HEK293 (cell line): ENCODE data around the gene PDGFC.

ENCODE experiments used
- CTCF ChIA-PET: fragments of 350-600 bp; formaldehyde crosslinking; extraction: SDS; loops from one replicate; lab custom pipeline; 2021; ENCODE audit warnings: antibody characterized with exemption; lab: Yijun Ruan, JAX
- POLR2A ChIA-PET: fragments of 300-600 bp; formaldehyde crosslinking; extraction: SDS; loops from one replicate; lab custom pipeline; 2020; ENCODE audit warnings: antibody characterized with exemption, inconsistent platforms; lab: Yijun Ruan, JAX
- H3K27ac ChIP-seq: fragments of 200-500 bp; sonication (Bioruptor generic); 2 replicates; pipeline ENCODE4 v1.5.1; 2014; ENCODE audit warnings: low read depth, low read length, control low read depth, inconsistent platforms; ENCODE audit errors: extremely low read depth
- H3K36me3 ChIP-seq, 2 experiments: fragments of 200-500 bp in 1 of 2; sonication (Bioruptor generic) in 1 of 2; 1 replicate in 1 of 2; 2 replicates in 1 of 2; pipeline ENCODE4 v1.5.1; 2014 to 2017; ENCODE audit warnings: inconsistent platforms in 2 of 2, low read length in 2 of 2; ENCODE audit not compliant: control insufficient read depth in 2 of 2, insufficient read depth in 1 of 2
- H3K4me1 ChIP-seq: fragments of 200-500 bp; sonication (Bioruptor generic); 2 replicates; pipeline ENCODE4 v1.5.1; 2014; ENCODE audit warnings: mild to moderate bottlenecking, low read length, inconsistent platforms; ENCODE audit not compliant: control insufficient read depth, insufficient read depth
- H3K4me3 ChIP-seq: 2 replicates; pipeline ENCODE4 v1.5.1; 2011; ENCODE audit warnings: low read depth, mild to moderate bottlenecking, control low read depth, low read length, moderate library complexity
- H3K9me3 ChIP-seq: fragments of 200-500 bp; sonication (Bioruptor generic); 2 replicates; pipeline ENCODE4 v1.5.1; 2014; ENCODE audit warnings: low read depth, low read length, inconsistent platforms; ENCODE audit not compliant: control insufficient read depth, insufficient read depth
- MYNN ChIP-seq: fragments of 450-650 bp; formaldehyde crosslinking; IDR thresholded peaks from 2 replicates; pipeline ENCODE4 v1.5.1; 2016; ENCODE audit warnings: missing biosample characterization, missing genetic modification characterization, borderline replicate concordance
- ZBTB20 ChIP-seq: fragments of 450-650 bp; formaldehyde crosslinking; IDR thresholded peaks from 2 replicates; pipeline ENCODE4 v1.5.1; 2016; ENCODE audit warnings: missing biosample characterization, missing genetic modification characterization
- ZBTB48 ChIP-seq: fragments of 450-650 bp; formaldehyde crosslinking; IDR thresholded peaks from 2 replicates; pipeline ENCODE4 v1.5.1; 2016; ENCODE audit warnings: missing biosample characterization, missing genetic modification characterization
- ZBTB8A ChIP-seq: fragments of 450-650 bp; formaldehyde crosslinking; IDR thresholded peaks from 2 replicates; pipeline ENCODE4 v1.5.1; 2016; ENCODE audit warnings: missing biosample characterization, missing genetic modification characterization
- ZFHX2 ChIP-seq: fragments of 450-650 bp; formaldehyde crosslinking; conservative IDR thresholded peaks from 2 replicates; pipeline ENCODE4 v1.5.1; 2016; ENCODE audit warnings: missing biosample characterization, missing genetic modification characterization
- ZIC2 ChIP-seq: fragments of 450-650 bp; formaldehyde crosslinking; IDR thresholded peaks from 2 replicates; pipeline ENCODE4 v1.5.1; 2016; ENCODE audit warnings: missing biosample characterization, missing genetic modification characterization
- ZNF140 ChIP-seq: fragments of 450-650 bp; formaldehyde crosslinking; IDR thresholded peaks from 2 replicates; pipeline ENCODE4 v1.5.1; 2016; ENCODE audit warnings: missing biosample characterization, missing genetic modification characterization
- ZNF155 ChIP-seq: fragments of 450-650 bp; formaldehyde crosslinking; IDR thresholded peaks from 2 replicates; pipeline ENCODE4 v1.5.1; 2016; ENCODE audit warnings: missing biosample characterization, missing genetic modification characterization
- ZNF23 ChIP-seq: fragments of 450-650 bp; formaldehyde crosslinking; IDR thresholded peaks from 2 replicates; pipeline ENCODE4 v1.5.1; 2016; ENCODE audit warnings: missing biosample characterization, missing genetic modification characterization, borderline replicate concordance
- ZNF239 ChIP-seq: fragments of 450-650 bp; formaldehyde crosslinking; IDR thresholded peaks from 2 replicates; pipeline ENCODE4 v1.5.1; 2016; ENCODE audit warnings: missing biosample characterization, missing genetic modification characterization
- ZNF274 ChIP-seq, 2 experiments: fragments of 200-500 bp in 1 of 2; fragments of 450-650 bp in 1 of 2; sonication (Bioruptor generic) in 1 of 2; formaldehyde crosslinking in 1 of 2; IDR thresholded peaks; 2 replicates each; pipeline versions ENCODE4 v1.5.1 to v1.6.1; 2014 to 2016; ENCODE audit warnings: borderline replicate concordance in 1 of 2, inconsistent platforms in 1 of 2, low read length in 1 of 2, missing biosample characterization in 1 of 2, missing genetic modification characterization in 1 of 2
- ZNF362 ChIP-seq: fragments of 450-650 bp; formaldehyde crosslinking; IDR thresholded peaks from 2 replicates; pipeline ENCODE4 v1.5.1; 2016; ENCODE audit warnings: missing biosample characterization, missing genetic modification characterization
- ZNF366 ChIP-seq: fragments of 450-650 bp; formaldehyde crosslinking; conservative IDR thresholded peaks from 2 replicates; pipeline ENCODE4 v1.5.1; 2016; ENCODE audit warnings: missing biosample characterization, missing genetic modification characterization
- ZNF404 ChIP-seq: fragments of 450-650 bp; formaldehyde crosslinking; IDR thresholded peaks from 2 replicates; pipeline ENCODE4 v1.5.1; 2017; ENCODE audit warnings: missing biosample characterization, missing genetic modification characterization
- ZNF510 ChIP-seq: fragments of 450-650 bp; formaldehyde crosslinking; IDR thresholded peaks from 2 replicates; pipeline ENCODE4 v1.5.1; 2018; ENCODE audit warnings: mild to moderate bottlenecking, missing genetic modification characterization, missing biosample characterization; ENCODE audit not compliant: insufficient replicate concordance
- ZNF513 ChIP-seq: fragments of 450-650 bp; IDR thresholded peaks from 2 replicates; pipeline ENCODE4 v1.5.1; 2018; ENCODE audit warnings: missing biosample characterization, missing genetic modification characterization
- ZNF518A ChIP-seq: fragments of 450-650 bp; formaldehyde crosslinking; conservative IDR thresholded peaks from 2 replicates; pipeline ENCODE4 v1.5.1; 2016; ENCODE audit warnings: low read depth, missing biosample characterization, missing genetic modification characterization
- ZNF544 ChIP-seq: fragments of 450-650 bp; formaldehyde crosslinking; IDR thresholded peaks from 2 replicates; pipeline ENCODE4 v1.5.0; 2017; ENCODE audit warnings: missing biosample characterization, missing genetic modification characterization
- ZNF621 ChIP-seq: fragments of 450-650 bp; formaldehyde crosslinking; IDR thresholded peaks from 2 replicates; pipeline ENCODE4 v1.5.1; 2017; ENCODE audit warnings: missing biosample characterization, missing genetic modification characterization
- ZNF664 ChIP-seq: fragments of 450-650 bp; formaldehyde crosslinking; IDR thresholded peaks from 2 replicates; pipeline ENCODE4 v1.5.1; 2016; ENCODE audit warnings: missing biosample characterization, missing genetic modification characterization
- ZNF670 ChIP-seq: fragments of 450-650 bp; formaldehyde crosslinking; IDR thresholded peaks from 2 replicates; pipeline ENCODE4 v1.5.1; 2016; ENCODE audit warnings: missing biosample characterization, missing genetic modification characterization, low read depth
- ZNF768 ChIP-seq: fragments of 450-650 bp; formaldehyde crosslinking; IDR thresholded peaks from 2 replicates; pipeline ENCODE4 v1.5.1; 2018; ENCODE audit warnings: missing biosample characterization, mild to moderate bottlenecking, missing genetic modification characterization
- ZNF791 ChIP-seq: fragments of 450-650 bp; formaldehyde crosslinking; IDR thresholded peaks from 2 replicates; pipeline ENCODE4 v1.5.1; 2016; ENCODE audit warnings: missing biosample characterization, missing genetic modification characterization

The PDGFC gene

GRCh38 chr4:156774422-156774821 lies 197.2 kb downstream of the PDGFC start:
- no peak overlapping the region for H3K4me3 ChIP-seq
- H3K9me3 ChIP-seq = no peaks in the 10 kb centered on the region
- no peak for TF ChIP-seq ZNF544 (tag by site-specific recombination)
- TF ChIP-seq ZNF664 (tag by site-specific recombination) = peak; percentile 91
- TF ChIP-seq ZFHX2 (tag by site-specific recombination) = 0 out of 2 replicates have a peak, but pooled peaks have one; percentile 24
- TF ChIP-seq ZNF791 = no peak
- TF ChIP-seq ZNF362 (tag by site-specific recombination) = 0 out of 2 replicates have a peak, but pooled peaks have one; percentile 24
- CTCF ChIA-PET = interaction anchor here (0.8 kb wide), 1 partner anchor 194 kb away, joined by 3 read pairs; no protein-coding TSS in a partner anchor
- H3K27ac ChIP-seq = no peak overlapping the region
- POLR2A ChIA-PET = no interaction called here
- peaks cover 29% of the 10 kb centered on the region for H3K4me1 ChIP-seq
- H3K36me3 ChIP-seq = no peaks in the 10 kb centered on the region

GRCh38 chr4:156773648-156774357 lies 197.8 kb downstream of the PDGFC start:
- CTCF ChIA-PET = interaction anchor here (0.8 kb wide), 1 partner anchor 194 kb away, joined by 3 read pairs; no protein-coding TSS in a partner anchor
- no peak overlapping the region for H3K4me3 ChIP-seq
- POLR2A ChIA-PET = no interaction called here
- no peaks in the 10 kb centered on the region for H3K36me3 ChIP-seq
- TF ChIP-seq ZNF670 (tag by site-specific recombination) = no peak
- TF ChIP-seq ZBTB20 = 0 out of 2 replicates have a peak, but pooled peaks have one; percentile 21
- TF ChIP-seq ZNF366 (tag by site-specific recombination) = 0 out of 2 replicates have a peak, but pooled peaks have one; percentile 16
- TF ChIP-seq ZBTB48 = no peak
- H3K4me1 ChIP-seq = peaks cover 30% of the 10 kb centered on the region
- H3K27ac ChIP-seq = no peak overlapping the region
- no peaks in the 10 kb centered on the region for H3K9me3 ChIP-seq

- CTCF ChIA-PET = no interaction called here
- no peak overlapping the region for H3K4me3 ChIP-seq
- peaks cover 30% of the 10 kb centered on the region for H3K4me1 ChIP-seq
- H3K27ac ChIP-seq = peak overlapping the region; percentile 73
- no peaks in the 10 kb centered on the region for H3K36me3 ChIP-seq
- H3K9me3 ChIP-seq = no peaks in the 10 kb centered on the region
- POLR2A ChIA-PET = interaction anchor here (1.0 kb wide), 1 partner anchor 17 kb away, joined by 3 read pairs; no protein-coding TSS in a partner anchor
- TF ChIP-seq ZNF239 (no peak), ZNF513 (tag by site-specific recombination) (no peak), ZNF621 (no peak), ZNF140 (tag by site-specific recombination) (no peak), ZBTB8A (tag by site-specific recombination) (no peak), MYNN (tag by site-specific recombination) (no peak), ZNF518A (tag by site-specific recombination) (no peak), ZNF510 (tag by site-specific recombination) (no peak), ZNF768 (no peak), ZNF274 (IDR thresholded peaks at IDR 0.05; ENCODE audit: low read length) (no peak), ZNF274 (tag by site-specific recombination; IDR thresholded peaks at IDR 0.05; ENCODE audit: borderline replicate concordance) (no peak), ZNF155 (tag by site-specific recombination) (no peak), ZIC2 (tag by site-specific recombination) (no peak), ZNF23 (no peak), ZNF404 (tag by site-specific recombination) (no peak)
Observed at GRCh38 chr4:156771171-156771837, 200.3 kb downstream of the PDGFC start.
